Measurements from ENCODE around the gene CAB39L. TPM values are rescaled to one million over a fixed set of nuclear protein-coding genes. Genes with fewer than 3 reads are reported as not detected.

The CAB39L gene
- 6.8 and 10.8 TPM in 2 replicates for total RNA-seq

DNA sequence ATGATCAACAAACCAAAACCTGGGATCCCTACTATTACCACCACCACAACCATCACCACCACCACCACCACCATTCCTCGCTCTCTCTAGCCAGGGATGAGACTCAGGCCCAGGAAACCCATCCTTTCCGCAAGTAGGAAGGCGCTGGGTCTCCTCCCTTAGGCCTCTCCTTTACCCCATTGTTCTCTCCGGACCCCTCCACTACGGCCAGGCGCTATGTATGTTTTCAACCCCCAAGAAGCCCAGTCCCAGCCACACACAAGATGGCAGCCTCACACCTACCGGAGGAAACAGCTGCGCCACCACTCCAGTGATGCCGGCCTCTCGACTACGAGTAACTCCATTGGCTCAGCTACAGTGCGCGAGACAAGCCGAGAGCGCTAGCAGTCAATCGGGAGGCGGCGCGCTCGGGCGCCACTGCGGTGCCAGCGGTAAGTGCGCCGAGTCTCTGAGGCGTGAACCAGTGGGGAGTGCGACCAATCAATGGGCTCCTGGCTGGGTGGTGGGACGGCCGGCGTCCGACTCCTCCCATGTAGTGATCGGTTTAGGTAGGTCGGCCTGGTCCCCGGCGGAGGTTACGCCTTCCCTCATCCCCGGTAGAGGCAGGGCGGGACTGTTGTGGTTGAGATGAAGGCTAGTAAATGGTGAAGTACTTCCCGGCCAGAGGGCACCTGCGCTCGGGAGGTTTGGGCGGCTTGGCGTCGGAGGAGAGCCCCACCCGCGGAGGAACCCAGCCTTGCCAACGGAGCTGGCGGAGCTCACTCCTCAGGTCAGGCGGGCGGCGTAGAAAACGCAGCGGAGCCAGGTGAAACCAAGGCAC is at the start of gene CAB39L, which contains the start of gene SETDB2:
Gene CAB39L (minus strand): TSS at position 361 of the 820 bp plus-strand sequence. CDS start 61,154 bp downstream, outside the sequence.
Gene SETDB2 (plus strand): TSS at position 571 of the 820 bp plus-strand sequence. CDS start 7,620 bp downstream, outside the sequence.

Other genes with a start within 250 kb of the CAB39L start
- not detected in 2 replicates for gene MLNR, start 223.7 kb downstream of the CAB39L start, total RNA-seq
- 2.2 and 2.4 TPM in 2 replicates for gene CDADC1, start 196.1 kb downstream of the CAB39L start, total RNA-seq
- 5.6 and 7.4 TPM in 2 replicates for gene SETDB2, start 210 bp upstream of the CAB39L start, total RNA-seq
- 14.6 and 14.9 TPM in 2 replicates for gene PHF11, start 51.9 kb upstream of the CAB39L start, total RNA-seq
- gene RCBTB1, start 141.5 kb upstream of the CAB39L start, total RNA-seq: 24.7 and 24.9 TPM in 2 replicates
- gene ARL11, start 184.4 kb upstream of the CAB39L start, total RNA-seq: not detected in 2 replicates
- gene EBPL, start 247.4 kb upstream of the CAB39L start, total RNA-seq: 26.9 and 34.1 TPM in 2 replicates

Measured in smooth muscle cell of the umbilical artery (primary cell).